Hepatocyte (in vitro differentiated cells): ENCODE measurements around the gene ACACB. TPM values are rescaled to one million over a fixed set of nuclear protein-coding genes. Genes with fewer than 3 reads are reported as not detected.
A peak's percentile ranks its signal among the peaks of the same experiment; 100 is the strongest.

Experiments used
- DNase-seq: peaks from one replicate; pipeline ENCODE4 v3.0.0-alpha.2; 2016; ENCODE audit warnings: low spot score
- H2AFZ ChIP-seq: fragments of 200-600 bp; sonication (generic); 2 replicates; pipeline ENCODE4 v1.6.0; 2016; ENCODE audit warnings: antibody characterized with exemption, mild to moderate bottlenecking
- H3K27ac ChIP-seq: fragments of 200-600 bp; sonication (generic); 2 replicates; pipeline ENCODE4 v1.5.1; 2016; ENCODE audit warnings: mild to moderate bottlenecking
- H3K27me3 ChIP-seq: fragments of 200-600 bp; sonication (generic); 2 replicates; pipeline ENCODE4 v1.6.1; 2016
- H3K36me3 ChIP-seq: fragments of 200-600 bp; sonication (generic); replicated peaks from 2 replicates; pipeline ENCODE4 v1.5.1; 2016; ENCODE audit warnings: low read depth; ENCODE audit not compliant: insufficient read depth
- H3K4me1 ChIP-seq: fragments of 200-600 bp; sonication (generic); 2 replicates; pipeline ENCODE4 v1.5.1; 2016; ENCODE audit warnings: mild to moderate bottlenecking, moderate library complexity; ENCODE audit not compliant: insufficient read depth
- H3K4me2 ChIP-seq: fragments of 200-600 bp; sonication (generic); 2 replicates; pipeline ENCODE4 v1.6.0; 2016
- H3K4me3 ChIP-seq: fragments of 200-600 bp; sonication (generic); 2 replicates; pipeline ENCODE4 v1.5.1; 2016; ENCODE audit warnings: mild to moderate bottlenecking
- H3K79me2 ChIP-seq: fragments of 200-600 bp; sonication (generic); 2 replicates; pipeline ENCODE4 v1.6.0; 2017; ENCODE audit warnings: mild to moderate bottlenecking
- H3K9me2 ChIP-seq: fragments of 200-600 bp; sonication (generic); replicated peaks from 2 replicates; pipeline ENCODE4 v1.6.0; 2017; ENCODE audit warnings: mild to moderate bottlenecking; ENCODE audit not compliant: insufficient read depth
- H3K9me3 ChIP-seq: fragments of 200-600 bp; sonication (generic); 2 replicates; pipeline ENCODE4 v1.5.1; 2016; ENCODE audit warnings: low read depth, mild to moderate bottlenecking
- H4K20me1 ChIP-seq: fragments of 200-600 bp; sonication (generic); 2 replicates; pipeline ENCODE4 v1.6.0; 2016; ENCODE audit warnings: mild to moderate bottlenecking; ENCODE audit not compliant: insufficient read depth, poor library complexity, severe bottlenecking
- CTCF ChIP-seq: fragments of 200-600 bp; sonication (generic); IDR thresholded peaks from 2 replicates; pipeline ENCODE4 v1.5.1; 2016; ENCODE audit warnings: antibody characterized with exemption, mild to moderate bottlenecking; ENCODE audit not compliant: poor library complexity
- EZH2 ChIP-seq: fragments of 200-600 bp; sonication (generic); IDR thresholded peaks from 2 replicates; pipeline ENCODE4 v1.6.1; 2016; ENCODE audit warnings: antibody characterized with exemption, mild to moderate bottlenecking, borderline replicate concordance
- EZH2phosphoT487 ChIP-seq: fragments of 200-600 bp; sonication (generic); IDR thresholded peaks from one replicate; pipeline ENCODE4 v1.6.1; 2018; ENCODE audit warnings: antibody characterized with exemption, mild to moderate bottlenecking, low read depth, moderate library complexity; ENCODE audit not compliant: unreplicated experiment, severe bottlenecking
- WGBS: methylation state at CpG from one replicate; pipeline ENCODE4 v1.1.6; 2016; ENCODE audit warnings: low lambda C conversion rate; ENCODE audit errors: missing lambda C conversion rate; 5-methylcytosine and 5-hydroxymethylcytosine counted together
- polyA plus RNA-seq: library from polyadenylated mRNA; unstranded; fragments of >200 nt; fragmentation: Nextera tagmentation; extraction: Ambion mirVana; gene quantifications from 2 replicates; pipeline ENCODE4 v1.2.1, GENCODE V29; 2016
- total RNA-seq: library from RNA; depleted of rRNA; stranded (reverse); fragments of >200 nt; gene quantifications from 2 replicates; pipeline ENCODE4 v1.2.3, GENCODE V29; 2014

ACACB gene
- total and polyA plus RNA-seq, 2 experiments from 2014 or later, result 3.9 to 9.3 TPM

DNA sequence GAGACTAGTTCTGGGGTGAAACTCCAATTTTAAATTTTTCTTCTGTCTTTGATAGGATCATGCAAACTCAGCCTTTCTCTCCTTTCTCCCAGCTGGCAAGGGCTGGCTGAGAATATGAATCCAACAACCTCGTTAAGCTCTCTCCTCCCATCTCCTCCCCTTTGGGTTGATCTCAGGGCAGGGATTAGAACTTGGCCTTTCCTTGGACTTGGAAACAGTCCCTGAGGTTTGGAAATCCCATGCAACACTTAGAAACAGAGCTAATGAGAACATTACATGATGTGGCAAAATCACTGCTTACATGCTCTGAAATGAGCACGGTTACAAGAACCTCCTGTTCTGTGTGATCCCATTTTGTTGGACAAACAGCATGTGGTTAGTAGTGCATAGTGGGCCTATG is 31.6 kb downstream of the ACACB start:
- H4K20me1 ChIP-seq, result no peaks in the 10 kb centered on the region
- no peak for TF ChIP-seq EZH2phosphoT487
- TF ChIP-seq EZH2, result no peak
- no peak for TF ChIP-seq CTCF

GRCh38 chr12:109150124-109150640 is 33.8 kb downstream of the ACACB start:
- no peak for DNase-seq
- TF ChIP-seq EZH2 (no peak), CTCF (no peak), EZH2phosphoT487 (no peak)
- Histone ChIP-seq H3K27ac (no peak overlapping the region), H3K4me1 (peaks cover 4% of the 10 kb centered on the region), H3K9me3 (no peaks in the 10 kb centered on the region), H3K36me3 (no peaks in the 10 kb centered on the region), H3K79me2 (no peaks in the 10 kb centered on the region), H4K20me1 (no peaks in the 10 kb centered on the region), H3K4me2 (no peak overlapping the region), H3K27me3 (no peaks in the 10 kb centered on the region), H3K9me2 (no peaks in the 10 kb centered on the region), H2AFZ (no peak overlapping the region), H3K4me3 (no peak overlapping the region)
- WGBS, result 87% methylated on average over 9 of the region's 9 CpGs

More for the DNA sequence above, 31.6 kb downstream of the ACACB start:
- Histone ChIP-seq H3K4me3 (no peak overlapping the region), H3K79me2 (no peaks in the 10 kb centered on the region), H3K9me3 (no peaks in the 10 kb centered on the region), H3K4me1 (peaks cover 4% of the 10 kb centered on the region), H3K27me3 (no peaks in the 10 kb centered on the region), H3K9me2 (no peaks in the 10 kb centered on the region), H3K4me2 (no peak overlapping the region), H2AFZ (no peak overlapping the region), H3K27ac (peak overlapping the region; percentile 65), H3K36me3 (no peaks in the 10 kb centered on the region)
- 83% methylated on average over 2 of the region's 2 CpGs for whole genome bisulfite sequencing
- peak; percentile 18 for DNase-seq

- Histone ChIP-seq H4K20me1 (no peaks in the 10 kb centered on the region), H3K27ac (no peak overlapping the region), H3K4me3 (no peak overlapping the region), H3K9me3 (no peaks in the 10 kb centered on the region), H3K27me3 (no peaks in the 10 kb centered on the region), H3K79me2 (peaks cover 6% of the 10 kb centered on the region), H2AFZ (no peak overlapping the region), H3K9me2 (no peaks in the 10 kb centered on the region), H3K4me1 (no peaks in the 10 kb centered on the region), H3K36me3 (no peaks in the 10 kb centered on the region), H3K4me2 (no peak overlapping the region)
- 85% methylated on average over 4 of the region's 4 CpGs for WGBS
- DNase-seq, result no peak
- TF ChIP-seq EZH2phosphoT487, result no peak
- TF ChIP-seq CTCF, result no peak
- no peak for TF ChIP-seq EZH2
These were observed 35.1 kb downstream of the ACACB start for GRCh38 chr12:109151457-109151856.
